Panc1 (cell line): ENCODE data around the gene ACSBG1. TPM values are rescaled to one million over a fixed set of nuclear protein-coding genes. Genes with fewer than 3 reads are reported as not detected.
A peak's percentile ranks its signal among the peaks of the same experiment; 100 is the strongest.

ENCODE experiments used
- ATAC-seq: fragments of 200-7000 bp; cut with Tn5 transposase; 2 replicates; pipeline ENCODE4 v1.9.1; 2020; ENCODE audit warnings: mild to moderate bottlenecking, moderate library complexity
- BruUV-seq: library from RNA; stranded (reverse); fragments of 400-500 nt; replicated peaks from 2 replicates; lab custom pipeline; 2021; lab: Mats Ljungman, UMichigan
- CTCF ChIA-PET: fragments of 300-600 bp; sonication (Branson Sonifier 250); formaldehyde crosslinking; loops from one replicate; lab custom pipeline; 2022; ENCODE audit warnings: antibody characterized with exemption; lab: Charles Lee
- POLR2A ChIA-PET: fragments of 300-600 bp; sonication (Branson Sonifier 250); formaldehyde crosslinking; loops from one replicate; lab custom pipeline; 2022; ENCODE audit warnings: antibody characterized with exemption; lab: Charles Lee
- DNase-seq: peaks from one replicate; pipeline ENCODE4 v3.0.0-alpha.2; 2010; ENCODE audit warnings: low read depth, low spot score
- H3K27ac ChIP-seq: 2 replicates; pipeline ENCODE4 v1.5.1; 2011; ENCODE audit warnings: mild to moderate bottlenecking, low read length, inconsistent platforms
- H3K27me3 ChIP-seq: fragments of 200-500 bp; sonication (Bioruptor generic); 2 replicates; pipeline ENCODE4 v1.6.0; 2014; ENCODE audit warnings: low read length, inconsistent platforms; ENCODE audit not compliant: control insufficient read depth, insufficient read depth
- H3K36me3 ChIP-seq: fragments of 200-500 bp; sonication (Bioruptor generic); 2 replicates; pipeline ENCODE4 v1.5.1; 2014; ENCODE audit warnings: inconsistent platforms, mild to moderate bottlenecking, low read length, moderate library complexity; ENCODE audit not compliant: control insufficient read depth, insufficient read depth
- H3K4me1 ChIP-seq: 2 replicates; pipeline ENCODE4 v1.5.1; 2011; ENCODE audit warnings: inconsistent platforms, mild to moderate bottlenecking, low read length, moderate library complexity; ENCODE audit not compliant: control insufficient read depth, insufficient read depth
- H3K4me3 ChIP-seq, 2 experiments: 2 replicates each; pipeline ENCODE4 v1.5.1; 2011 to 2012; ENCODE audit warnings: low read depth in 2 of 2, low read length in 2 of 2, mild to moderate bottlenecking in 2 of 2, inconsistent platforms in 1 of 2, moderate library complexity in 1 of 2
- H3K9me3 ChIP-seq: fragments of 200-500 bp; sonication (Bioruptor generic); 2 replicates; pipeline ENCODE4 v1.5.1; 2014; ENCODE audit warnings: low read depth, mild to moderate bottlenecking, inconsistent platforms, low read length, moderate library complexity; ENCODE audit not compliant: control insufficient read depth, insufficient read depth
- CTCF ChIP-seq: fragments of 450-650 bp; IDR thresholded peaks from 2 replicates; pipeline ENCODE4 v1.5.1; 2017; ENCODE audit warnings: mild to moderate bottlenecking
- POLR2AphosphoS5 ChIP-seq: IDR thresholded peaks from 2 replicates; pipeline ENCODE4 v1.6.1; 2012; ENCODE audit warnings: mild to moderate bottlenecking, low read depth, low read length, moderate library complexity
- SIN3A ChIP-seq: IDR thresholded peaks from 2 replicates; pipeline ENCODE4 v1.6.1; 2012; ENCODE audit warnings: low read depth, mild to moderate bottlenecking, low read length, moderate library complexity, borderline replicate concordance; ENCODE audit not compliant: insufficient read depth
- TCF7L2 ChIP-seq: IDR thresholded peaks from 2 replicates; pipeline ENCODE4 v1.6.1; 2011; ENCODE audit warnings: mild to moderate bottlenecking, low read depth, low read length, inconsistent platforms
- in situ Hi-C: cut with HindIII; loops from 2 replicates; pipeline ENCODE4 v1.10.0; 2016; ENCODE audit warnings: low sequenced_read_pairs, low pct_unique_long_range_greater_than_20kb
- intact Hi-C: fragments of 100-400 bp; cut with micrococcal nuclease; formaldehyde crosslinking; loops from one replicate; pipeline ENCODE4 v1.10.0; 2022; ENCODE audit not compliant: unreplicated experiment
- total RNA-seq: library from RNA; stranded (reverse); gene quantifications from one replicate; pipeline ENCODE4 v1.2.1, GENCODE V29; 2021; ENCODE audit not compliant: unreplicated experiment
- TF ChIP-seq, protein P1 (sequence below), 2 experiments: IDR thresholded peaks; 2 replicates each; pipeline ENCODE4 v1.6.1; 2011 to 2012; ENCODE audit warnings: low read depth in 2 of 2, control low read depth in 1 of 2, low read length in 1 of 2, mild to moderate bottlenecking in 1 of 2, moderate library complexity in 1 of 2; ENCODE audit not compliant: insufficient read depth in 1 of 2

ACSBG1 gene
- total RNA-seq, 1 experiment from 2014 or later = 0.31 TPM

GRCh38 chr15:78232951-78233350 lies 1.4 kb downstream of the ACSBG1 start:
- in situ Hi-C loops (no loop called here), intact Hi-C loops (no loop called here)
- DNase-seq = no peak
- TF ChIP-seq POLR2AphosphoS5 = no peak
- TF ChIP-seq, protein P1, sequence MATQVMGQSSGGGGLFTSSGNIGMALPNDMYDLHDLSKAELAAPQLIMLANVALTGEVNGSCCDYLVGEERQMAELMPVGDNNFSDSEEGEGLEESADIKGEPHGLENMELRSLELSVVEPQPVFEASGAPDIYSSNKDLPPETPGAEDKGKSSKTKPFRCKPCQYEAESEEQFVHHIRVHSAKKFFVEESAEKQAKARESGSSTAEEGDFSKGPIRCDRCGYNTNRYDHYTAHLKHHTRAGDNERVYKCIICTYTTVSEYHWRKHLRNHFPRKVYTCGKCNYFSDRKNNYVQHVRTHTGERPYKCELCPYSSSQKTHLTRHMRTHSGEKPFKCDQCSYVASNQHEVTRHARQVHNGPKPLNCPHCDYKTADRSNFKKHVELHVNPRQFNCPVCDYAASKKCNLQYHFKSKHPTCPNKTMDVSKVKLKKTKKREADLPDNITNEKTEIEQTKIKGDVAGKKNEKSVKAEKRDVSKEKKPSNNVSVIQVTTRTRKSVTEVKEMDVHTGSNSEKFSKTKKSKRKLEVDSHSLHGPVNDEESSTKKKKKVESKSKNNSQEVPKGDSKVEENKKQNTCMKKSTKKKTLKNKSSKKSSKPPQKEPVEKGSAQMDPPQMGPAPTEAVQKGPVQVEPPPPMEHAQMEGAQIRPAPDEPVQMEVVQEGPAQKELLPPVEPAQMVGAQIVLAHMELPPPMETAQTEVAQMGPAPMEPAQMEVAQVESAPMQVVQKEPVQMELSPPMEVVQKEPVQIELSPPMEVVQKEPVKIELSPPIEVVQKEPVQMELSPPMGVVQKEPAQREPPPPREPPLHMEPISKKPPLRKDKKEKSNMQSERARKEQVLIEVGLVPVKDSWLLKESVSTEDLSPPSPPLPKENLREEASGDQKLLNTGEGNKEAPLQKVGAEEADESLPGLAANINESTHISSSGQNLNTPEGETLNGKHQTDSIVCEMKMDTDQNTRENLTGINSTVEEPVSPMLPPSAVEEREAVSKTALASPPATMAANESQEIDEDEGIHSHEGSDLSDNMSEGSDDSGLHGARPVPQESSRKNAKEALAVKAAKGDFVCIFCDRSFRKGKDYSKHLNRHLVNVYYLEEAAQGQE (IDR thresholded peaks at IDR 0.05; ENCODE audit: insufficient read depth in 1 of 2, low read depth in 2 of 2, low read length in 1 of 2) = no peak
- no peak for TF ChIP-seq TCF7L2
- no peak for TF ChIP-seq CTCF
- TF ChIP-seq SIN3A = no peak
- H3K4me1 ChIP-seq = no peaks in the 10 kb centered on the region
- BruUV-seq = no TSS peak
- no peak overlapping the region for H3K27ac ChIP-seq
- H3K9me3 ChIP-seq = no peaks in the 10 kb centered on the region
- ChIA-PET POLR2A (interaction anchor here (0.6 kb wide), 1 partner anchor 8 kb away, joined by 6 read pairs; no protein-coding TSS in a partner anchor), CTCF (no interaction called here)
- no peaks in the 10 kb centered on the region for H3K36me3 ChIP-seq
- H3K27me3 ChIP-seq = no peaks in the 10 kb centered on the region
- no peak for ATAC-seq
- no peak overlapping the region for H3K4me3 ChIP-seq

GRCh38 chr15:78229431-78230406 lies 4.6 kb downstream of the ACSBG1 start:
- intact Hi-C loops (no loop called here), in situ Hi-C loops (no loop called here)
- Histone ChIP-seq H3K36me3 (no peaks in the 10 kb centered on the region), H3K27me3 (no peaks in the 10 kb centered on the region), H3K9me3 (no peaks in the 10 kb centered on the region), H3K27ac (no peak overlapping the region), H3K4me1 (peaks cover 3% of the 10 kb centered on the region; the same call in 1 of the 2 replicates), H3K4me3 (no peak overlapping the region)
- BruUV-seq = no TSS peak
- POLR2A ChIA-PET = no interaction called here
- CTCF ChIA-PET = no interaction called here
- DNase-seq = no peak
- ATAC-seq = peak; percentile 51
- TF ChIP-seq TCF7L2 (no peak), CTCF (no peak), SIN3A (no peak), POLR2AphosphoS5 (no peak)
- TF ChIP-seq, protein P1 (IDR thresholded peaks at IDR 0.05; ENCODE audit: insufficient read depth in 1 of 2, low read depth in 2 of 2, low read length in 1 of 2) = no peak
